Epithelial cell of proximal tubule (primary cell): ENCODE results near the gene RAB5IF. TPM values are rescaled to one million over a fixed set of nuclear protein-coding genes. Genes with fewer than 3 reads are reported as not detected.
"Not testable (repeated sequence)": the region's sequence is repeated elsewhere in the genome, so short reads cannot be mapped to it uniquely, and the experiment has no call there.

Experiments used
- DNase-seq: peaks from one replicate; pipeline ENCODE4 v3.0.0-alpha.2; 2011; ENCODE audit warnings: low read depth
- H3K4me3 ChIP-seq: 2 replicates; pipeline ENCODE4 v1.5.1; 2011; ENCODE audit warnings: low read depth, mild to moderate bottlenecking, low read length
- CTCF ChIP-seq: conservative IDR thresholded peaks from 2 replicates; pipeline ENCODE4 v1.5.1; 2012; ENCODE audit warnings: low read depth, mild to moderate bottlenecking, low read length
- total RNA-seq: library from RNA; depleted of rRNA; stranded (reverse); fragments of >200 nt; gene quantifications from 2 replicates; pipeline ENCODE4 v1.2.3, GENCODE V29; 2015

RAB5IF gene
- total RNA-seq, 1 donor from 2014 or later: 142 TPM

DNA sequence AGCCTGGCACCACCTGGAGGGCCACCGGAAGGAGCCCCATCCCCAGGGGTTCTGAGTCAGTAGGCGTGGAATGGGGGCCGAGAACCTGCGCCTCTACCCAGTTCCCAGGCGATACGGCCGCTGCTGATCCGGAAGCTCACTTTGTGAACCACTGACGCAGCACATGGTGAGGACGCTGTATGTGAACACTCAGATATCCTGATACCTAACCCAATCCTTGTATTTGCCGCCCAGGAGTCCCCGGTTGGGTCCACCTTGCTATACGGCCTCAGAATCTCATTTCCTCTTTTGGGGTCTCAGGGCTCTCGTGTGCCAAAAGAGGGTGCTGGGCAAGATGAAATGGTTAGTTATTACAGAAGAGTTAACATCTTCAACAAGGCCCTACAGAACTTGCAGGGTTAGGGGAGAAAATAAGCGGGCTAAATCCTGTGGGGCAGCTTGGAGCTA, 604 bp upstream of the RAB5IF start:
- no peak for DNase-seq
- peak overlapping the region; percentile 46 for H3K4me3 ChIP-seq
- no peak for TF ChIP-seq CTCF

DNA sequence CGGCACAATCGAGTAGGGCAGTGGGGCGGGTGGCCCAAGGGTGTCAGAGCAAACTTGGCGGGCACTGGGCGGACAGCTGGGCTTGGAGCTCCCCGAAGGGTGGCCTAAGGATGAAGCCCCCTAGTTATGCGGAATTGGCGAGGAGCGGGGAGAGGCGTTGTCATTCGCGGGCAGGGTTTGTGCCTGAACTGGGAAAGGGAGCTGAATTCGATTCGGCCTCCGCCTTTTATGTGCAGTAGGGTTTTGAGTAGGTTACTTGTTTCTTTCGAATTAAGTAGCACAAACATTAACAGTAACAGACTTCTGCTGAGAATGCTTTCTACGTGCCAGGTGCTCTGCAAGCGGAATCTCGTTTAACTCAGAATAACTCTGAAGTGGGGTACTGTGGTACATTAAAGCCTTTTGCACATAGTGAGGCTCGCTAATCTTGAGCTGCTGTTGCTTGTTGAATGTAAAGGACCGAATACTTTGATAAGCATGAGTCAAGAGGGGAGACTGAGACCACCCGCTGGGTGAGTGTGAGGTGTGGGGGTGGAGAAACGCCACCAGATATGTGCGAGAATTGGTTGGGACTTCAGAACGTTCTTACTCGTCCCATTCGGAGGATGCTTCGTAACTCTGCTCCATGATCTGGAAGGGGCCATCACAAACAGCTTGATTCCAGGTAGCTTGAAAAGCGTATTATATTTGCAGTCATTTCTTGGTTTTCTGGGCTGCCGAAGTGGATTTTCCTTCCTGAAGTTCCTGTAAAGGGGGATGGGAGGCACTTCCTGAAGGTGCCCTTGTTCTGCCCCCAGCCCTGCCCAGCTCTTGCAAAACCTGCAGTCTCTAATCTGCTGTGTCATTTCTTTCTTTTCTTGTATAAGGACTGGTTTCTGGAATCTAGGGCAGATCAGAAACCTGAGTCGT, 833 bp downstream of the RAB5IF start:
- TF ChIP-seq CTCF: no peak
- H3K4me3 ChIP-seq: peak overlapping the region; percentile 99
- no peak for DNase-seq

DNA sequence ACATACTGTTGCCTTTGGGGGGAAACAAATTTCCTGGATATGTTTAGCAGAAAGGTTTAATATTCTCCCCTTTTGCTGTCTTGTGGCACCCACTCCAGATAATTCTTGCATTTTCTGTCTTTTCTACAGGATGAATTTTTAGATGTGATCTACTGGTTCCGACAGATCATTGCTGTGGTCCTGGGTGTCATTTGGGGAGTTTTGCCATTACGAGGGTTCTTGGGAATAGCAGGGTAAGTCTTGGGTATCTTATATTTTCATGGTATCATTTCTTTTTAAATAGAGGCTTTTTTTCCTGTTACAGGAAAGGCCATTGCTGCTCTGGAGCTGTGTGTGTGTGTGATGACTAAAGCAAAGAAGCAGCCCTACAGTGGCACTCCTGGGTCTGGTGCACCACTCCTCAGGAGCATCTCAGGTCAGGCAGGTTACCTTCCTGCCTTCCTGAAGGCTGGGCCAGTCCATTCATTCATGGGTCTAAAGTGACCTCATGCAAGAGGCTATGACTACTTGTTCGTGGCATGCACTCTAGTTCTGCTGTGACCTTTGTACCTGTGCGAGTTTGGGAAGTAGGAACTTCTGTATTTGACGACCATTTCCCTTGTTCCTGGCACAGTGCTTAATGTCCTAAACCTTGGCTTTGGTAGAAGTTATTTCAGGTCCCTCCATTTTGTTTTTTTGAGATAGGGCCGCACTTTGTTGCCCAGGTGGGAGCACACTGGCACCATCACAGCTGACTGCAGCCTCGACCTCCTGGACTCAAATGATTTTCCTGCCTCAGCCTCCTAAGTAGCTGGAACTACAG, 2.2 kb downstream of the RAB5IF start:
- DNase-seq: peak; percentile 52
- no peak for TF ChIP-seq CTCF
- H3K4me3 ChIP-seq: peak overlapping the region; percentile 99

DNA sequence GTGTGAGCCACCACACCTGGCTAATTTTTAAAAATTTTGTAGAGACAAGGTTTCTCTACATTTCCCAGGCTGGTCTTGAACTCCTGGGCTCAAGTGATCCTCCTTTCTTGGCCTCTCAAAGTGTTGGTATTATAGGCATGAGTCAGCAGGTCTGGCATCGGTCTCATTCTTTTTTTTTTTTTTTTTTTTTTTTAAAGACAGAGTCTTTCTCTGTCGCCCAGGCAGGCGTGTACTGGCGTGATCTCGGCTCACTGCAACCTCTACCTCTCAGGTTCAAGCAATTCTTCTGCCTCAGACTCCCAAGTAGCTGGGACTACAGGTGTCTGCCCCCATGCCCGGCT, 2.8 kb downstream of the RAB5IF start:
- not testable (repeated sequence) for DNase-seq, H3K4me3 ChIP-seq

DNA sequence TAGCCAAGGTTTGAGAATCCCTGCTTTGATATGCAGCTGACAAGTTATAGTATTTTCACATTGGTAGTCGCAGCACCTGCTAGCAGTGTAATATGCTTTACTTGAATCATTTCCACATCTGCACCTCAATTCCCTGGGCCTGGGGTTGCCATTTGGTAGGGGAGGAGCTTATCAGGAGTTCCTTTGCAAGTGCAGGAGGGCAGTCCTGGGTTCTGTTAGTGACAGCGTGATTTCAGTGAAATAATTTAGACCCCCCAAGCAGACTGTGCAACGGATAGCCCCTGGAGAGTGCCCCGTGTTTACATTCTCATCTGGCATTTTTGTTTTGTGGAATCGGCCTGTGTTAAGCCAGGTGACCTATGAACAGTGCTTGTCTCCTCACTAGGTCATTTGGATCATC, 6.0 kb downstream of the RAB5IF start:
- no peak for DNase-seq
- TF ChIP-seq CTCF: no peak
- H3K4me3 ChIP-seq: no peak overlapping the region

GRCh38 chr20:36613974-36614373, 8.4 kb downstream of the RAB5IF start:
- no peak for DNase-seq
- no peak for TF ChIP-seq CTCF

GRCh38 chr20:36614781-36615557, 9.4 kb downstream of the RAB5IF start:
- DNase-seq: peak; percentile 39
- no peak for TF ChIP-seq CTCF
- no peak overlapping the region for H3K4me3 ChIP-seq

More at GRCh38 chr20:36613974-36614373, 8.4 kb downstream of the RAB5IF start:
- no peak overlapping the region for H3K4me3 ChIP-seq
